ENCODE data around the gene ADCY7. TPM values are rescaled to one million over a fixed set of nuclear protein-coding genes. Genes with fewer than 3 reads are reported as not detected.

Gene ADCY7
- total RNA-seq, 1 experiment from 2014 or later, result 4.0 TPM

DNA sequence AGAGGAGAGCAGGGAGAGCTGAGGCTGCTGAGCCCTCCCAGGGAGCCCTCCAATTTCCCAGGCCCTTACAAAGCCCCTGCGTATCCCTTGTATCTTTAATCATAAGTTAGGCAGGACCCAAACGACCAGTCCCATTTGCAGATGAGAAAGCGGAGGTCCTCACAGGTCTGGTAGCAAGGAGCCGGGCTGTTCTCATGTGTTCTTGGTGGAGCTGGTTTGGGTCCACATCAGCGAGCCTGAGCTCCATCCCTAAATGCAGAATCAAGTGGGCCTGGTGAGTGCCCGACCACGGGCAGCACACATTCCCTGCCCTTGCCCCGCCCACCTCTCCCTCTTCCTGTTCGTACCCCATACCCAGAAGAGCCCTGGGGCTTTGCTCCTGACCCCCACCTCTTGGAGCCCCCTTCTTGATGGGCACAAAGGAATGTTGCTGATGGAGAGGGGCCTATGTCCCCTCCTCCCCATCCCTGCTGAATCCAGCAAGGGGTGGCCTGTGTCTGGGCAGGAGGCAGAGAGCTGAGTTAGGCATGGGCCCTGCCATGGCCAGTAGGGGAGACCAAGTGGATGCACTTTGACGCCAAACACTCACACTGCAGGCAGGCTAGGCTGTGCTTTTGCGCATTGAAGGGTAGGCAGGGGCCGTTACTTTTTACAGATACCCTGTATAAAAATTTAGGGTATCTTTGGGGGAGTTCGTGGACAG is 18.3 kb upstream of the ADCY7 start:
- Histone ChIP-seq H2BK12ac (ENCODE audit: insufficient read length, low read depth, low read length) (no peak overlapping the region), H4K20me1 (ENCODE audit: control insufficient read depth, insufficient read depth, insufficient read length) (no peaks in the 10 kb centered on the region), H3K4me1 (ENCODE audit: insufficient read depth, low read length) (no peaks in the 10 kb centered on the region), H2AFZ (ENCODE audit: low read length) (no peak overlapping the region), H2BK20ac (ENCODE audit: low read depth, low read length, poor library complexity, severe bottlenecking) (no peak overlapping the region), H3K9me3 (ENCODE audit: control insufficient read depth, low read depth, low read length) (no peaks in the 10 kb centered on the region), H3K18ac (ENCODE audit: insufficient read length, low read depth, low read length) (no peak overlapping the region), H3K23ac (ENCODE audit: insufficient read length, low read depth, low read length) (no peak overlapping the region), H3K4ac (ENCODE audit: low read depth, low read length) (no peak overlapping the region), H3K79me1 (ENCODE audit: insufficient read depth, low read depth, low read length, poor library complexity, severe bottlenecking) (no peaks in the 10 kb centered on the region), H4K91ac (ENCODE audit: insufficient read length, low read depth, low read length) (no peak overlapping the region), H3K23me2 (ENCODE audit: insufficient read length, low read depth, low read length, poor library complexity, severe bottlenecking) (peaks cover 5% of the 10 kb centered on the region), H2BK5ac (ENCODE audit: insufficient read length, low read length) (no peak overlapping the region), H4K8ac (replicated peaks; ENCODE audit: insufficient read length, low read depth, low read length) (no peak overlapping the region), H2BK120ac (ENCODE audit: low read depth, low read length, poor library complexity, severe bottlenecking) (no peak overlapping the region), H3K27ac (ENCODE audit: insufficient read length, low read depth, low read length) (no peak overlapping the region), H3K79me2 (ENCODE audit: insufficient read depth, low read length) (no peaks in the 10 kb centered on the region), H2BK15ac (ENCODE audit: low read depth, low read length) (no peak overlapping the region), H3K56ac (ENCODE audit: insufficient read length, low read depth, low read length) (no peak overlapping the region), H3K14ac (ENCODE audit: insufficient read depth, low read length) (no peak overlapping the region), H3K9ac (ENCODE audit: extremely low read depth, insufficient read length, low read length) (no peak overlapping the region), H3K27me3 (ENCODE audit: insufficient read depth, low read length) (peaks cover 6% of the 10 kb centered on the region), H2AK5ac (ENCODE audit: insufficient read length, low read length) (no peak overlapping the region), H3K4me2 (ENCODE audit: insufficient read depth, insufficient read length, low read length) (no peak overlapping the region), H3T11ph (ENCODE audit: low read length) (no peak overlapping the region), H4K5ac (ENCODE audit: insufficient read length, low read depth, low read length) (no peak overlapping the region)
- Mint-ChIP-seq H3K27ac (no peak overlapping the region), H3K4me3 (no peak overlapping the region; a peak in 1 of 5 replicates), H3K27me3 (ENCODE audit: low read depth) (peaks cover 31% of the 10 kb centered on the region), H3K36me3 (ENCODE audit: insufficient read depth in 1 of 3, low read depth in 3 of 3) (no peaks in the 10 kb centered on the region), H3K4me1 (peaks cover 21 to 42% of the 10 kb centered on the region in 2 experiments), H3K9me3 (no peaks in the 10 kb centered on the region)
- WGBS (ENCODE audit: extremely low coverage, insufficient read length, low lambda C conversion rate), result no CpG with 5 or more reads among the region's 13 CpGs
- DNase-seq, result no peak
- TF ChIP-seq, protein P1, sequence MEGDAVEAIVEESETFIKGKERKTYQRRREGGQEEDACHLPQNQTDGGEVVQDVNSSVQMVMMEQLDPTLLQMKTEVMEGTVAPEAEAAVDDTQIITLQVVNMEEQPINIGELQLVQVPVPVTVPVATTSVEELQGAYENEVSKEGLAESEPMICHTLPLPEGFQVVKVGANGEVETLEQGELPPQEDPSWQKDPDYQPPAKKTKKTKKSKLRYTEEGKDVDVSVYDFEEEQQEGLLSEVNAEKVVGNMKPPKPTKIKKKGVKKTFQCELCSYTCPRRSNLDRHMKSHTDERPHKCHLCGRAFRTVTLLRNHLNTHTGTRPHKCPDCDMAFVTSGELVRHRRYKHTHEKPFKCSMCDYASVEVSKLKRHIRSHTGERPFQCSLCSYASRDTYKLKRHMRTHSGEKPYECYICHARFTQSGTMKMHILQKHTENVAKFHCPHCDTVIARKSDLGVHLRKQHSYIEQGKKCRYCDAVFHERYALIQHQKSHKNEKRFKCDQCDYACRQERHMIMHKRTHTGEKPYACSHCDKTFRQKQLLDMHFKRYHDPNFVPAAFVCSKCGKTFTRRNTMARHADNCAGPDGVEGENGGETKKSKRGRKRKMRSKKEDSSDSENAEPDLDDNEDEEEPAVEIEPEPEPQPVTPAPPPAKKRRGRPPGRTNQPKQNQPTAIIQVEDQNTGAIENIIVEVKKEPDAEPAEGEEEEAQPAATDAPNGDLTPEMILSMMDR (conservative IDR thresholded peaks at IDR 0.05), result no peak; the same call in 2 of the 3 replicates

Measured in H9 (cell line).